Activated CD4-positive, alpha-beta T cell treated with anti-CD3 and anti-CD28 coated beads, Interleukin-2, amount 50 U/mL, for 24 hours (primary cell): ENCODE data around the gene ALDH1B1.

Experiments used
- DNase-seq, 2 donors: peaks; one replicate each; pipeline ENCODE4 v3.0.0-alpha.2; 2020; ENCODE audit warnings: low read depth in 1 of 2, low spot score in 1 of 2

Gene ALDH1B1

DNA sequence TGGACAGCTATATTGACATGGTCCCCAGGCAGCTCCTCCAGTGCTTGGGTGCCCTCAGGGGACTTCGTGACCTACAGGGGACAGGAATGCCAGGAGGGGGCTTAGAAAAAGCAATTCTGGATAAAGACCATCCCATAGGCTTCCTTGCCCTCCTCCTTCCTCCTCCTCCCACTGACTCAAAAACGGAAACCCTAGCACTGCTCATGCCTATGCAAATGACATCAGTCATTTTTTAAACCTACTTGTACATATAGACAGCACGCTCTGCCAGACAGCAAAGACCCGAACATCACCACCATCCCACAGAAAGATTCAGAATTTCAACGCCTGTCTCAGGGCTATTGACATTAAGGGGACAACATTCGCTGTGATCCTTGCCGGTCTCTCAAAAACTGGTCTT is 20.8 kb downstream of the ALDH1B1 start:
- DNase-seq, result no peak

DNA sequence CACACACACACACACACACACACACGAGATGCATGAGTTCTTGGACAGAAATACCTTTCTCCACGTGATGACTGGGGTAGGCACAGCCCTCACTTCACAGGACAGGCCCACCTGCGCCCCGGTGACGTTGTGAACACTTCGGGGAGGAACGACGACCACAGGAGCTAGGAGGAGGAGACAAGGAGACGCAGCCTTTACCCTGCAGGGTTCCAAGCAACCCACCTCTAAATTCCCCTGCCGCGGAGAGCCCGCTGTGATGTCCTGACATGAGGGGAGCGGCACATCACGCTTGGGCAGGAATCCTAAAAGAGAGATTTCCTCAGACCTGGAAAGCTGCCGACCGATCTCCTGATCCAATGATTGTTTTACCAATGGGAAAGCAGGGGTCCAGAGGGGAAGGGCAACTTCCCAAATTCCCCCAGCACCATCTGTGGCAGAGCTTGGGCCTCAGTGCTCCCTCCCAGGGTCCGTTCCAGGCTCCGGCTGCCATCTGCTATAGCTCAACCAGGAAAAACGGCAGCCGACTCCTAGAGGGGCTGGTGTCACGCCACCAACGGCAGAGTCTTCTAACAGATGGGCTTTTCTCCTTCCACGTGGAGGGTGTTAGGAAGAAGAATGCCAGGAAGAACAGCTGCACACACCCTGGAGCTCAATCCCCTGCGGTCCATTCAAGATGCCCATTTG is 21.7 kb downstream of the ALDH1B1 start:
- no peak for DNase-seq

DNA sequence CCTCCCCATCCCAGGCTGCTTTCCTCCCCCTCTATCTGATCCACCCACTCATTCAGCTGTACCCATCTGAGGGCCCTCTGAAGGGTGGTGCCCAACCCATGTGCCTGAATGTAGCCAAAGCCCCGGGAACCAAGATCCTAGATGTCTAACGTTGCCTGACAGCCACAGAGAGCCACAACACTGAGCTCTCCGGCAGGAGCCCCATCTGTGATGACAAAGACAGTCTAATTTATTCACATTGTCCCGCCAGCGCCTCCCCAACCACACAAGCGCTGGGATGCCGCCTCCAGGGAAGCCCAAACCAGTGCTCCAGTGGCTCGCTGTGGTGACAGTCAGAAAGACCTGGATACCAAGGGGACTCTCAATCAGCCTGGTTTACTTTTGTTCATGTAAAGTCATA is 23.4 kb downstream of the ALDH1B1 start:
- no peak for DNase-seq

DNA sequence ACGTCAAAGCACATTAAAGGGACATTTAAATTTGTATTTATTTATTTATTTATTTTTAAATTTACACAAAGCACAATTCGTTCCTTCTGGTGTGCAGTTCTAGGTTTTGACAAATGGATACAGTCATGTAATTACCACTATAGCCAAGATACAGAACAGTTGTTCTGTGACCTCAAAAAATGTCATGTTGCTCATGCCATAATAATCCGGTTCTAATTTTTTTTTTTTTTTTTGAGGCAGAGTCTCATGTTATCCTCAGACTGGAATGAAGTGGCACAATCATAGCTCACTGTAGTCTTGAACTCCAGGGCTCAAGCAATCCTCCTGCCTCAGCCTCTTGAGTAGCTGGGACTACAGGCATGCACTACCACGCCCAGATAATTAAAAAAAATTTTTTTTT is 24.0 kb downstream of the ALDH1B1 start:
- no peak for DNase-seq

DNA sequence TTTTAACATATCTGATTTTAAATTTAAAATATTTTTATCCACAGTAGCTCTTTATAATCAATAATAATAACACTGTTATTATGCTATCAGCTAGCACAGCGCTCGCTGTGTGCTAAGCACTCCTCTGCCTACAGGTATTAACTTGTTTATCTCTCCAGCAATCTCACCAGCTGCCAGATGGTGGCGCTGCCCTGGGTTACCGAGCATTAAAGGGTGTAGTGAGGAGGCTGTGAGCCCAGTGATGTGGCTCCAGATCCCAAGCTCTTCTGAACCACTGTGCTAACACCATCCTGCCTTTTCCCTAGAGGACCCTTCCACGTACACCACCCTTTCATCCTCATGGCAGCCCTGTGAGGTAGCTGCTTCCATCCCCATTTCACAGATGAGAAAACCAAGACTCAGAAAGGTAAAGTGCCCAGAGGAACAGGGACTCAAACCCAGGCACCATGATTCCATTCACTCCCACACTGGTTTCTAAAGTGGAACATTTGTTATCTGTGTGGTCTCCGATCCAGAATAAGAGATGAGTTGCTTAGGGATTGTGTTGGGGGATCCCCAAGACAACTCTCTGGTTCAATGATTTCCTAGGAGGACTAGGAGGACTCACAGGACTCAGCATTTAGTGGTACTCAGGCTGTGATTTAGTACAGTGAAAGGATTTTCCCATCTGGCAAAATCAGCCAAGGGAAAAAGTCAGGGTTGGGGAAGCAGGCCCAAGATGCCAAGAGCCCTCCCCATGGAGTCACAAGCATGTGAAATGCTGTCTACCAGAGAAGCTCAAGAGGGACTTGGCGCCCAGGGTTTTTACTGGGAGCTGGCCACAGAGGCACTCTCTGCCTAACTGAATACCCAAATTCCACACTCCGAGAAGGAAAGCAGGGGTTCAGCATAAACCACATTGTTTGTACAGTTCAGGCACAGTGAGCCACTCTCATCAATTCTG is 24.8 kb downstream of the ALDH1B1 start:
- no peak for DNase-seq

DNA sequence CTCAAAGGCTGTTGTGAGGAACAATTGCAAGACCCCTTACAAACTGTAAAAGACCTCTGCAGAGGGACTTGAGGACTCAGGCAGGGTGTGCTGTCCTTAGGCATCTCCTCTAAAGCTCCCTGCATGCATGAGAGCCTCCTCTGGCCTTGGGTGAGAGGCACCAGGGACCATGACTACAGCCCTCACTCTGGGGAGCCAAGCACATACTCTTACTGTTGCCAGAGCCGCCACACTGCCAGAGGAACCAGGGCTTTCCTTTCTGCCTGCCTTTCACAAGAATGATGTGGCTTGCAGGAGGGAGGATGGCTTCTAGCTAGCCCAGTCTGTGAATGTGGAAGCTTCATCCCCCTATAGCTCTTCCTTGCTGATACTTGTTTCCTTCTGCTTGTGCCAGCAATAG is 25.9 kb downstream of the ALDH1B1 start:
- no peak for DNase-seq

DNA sequence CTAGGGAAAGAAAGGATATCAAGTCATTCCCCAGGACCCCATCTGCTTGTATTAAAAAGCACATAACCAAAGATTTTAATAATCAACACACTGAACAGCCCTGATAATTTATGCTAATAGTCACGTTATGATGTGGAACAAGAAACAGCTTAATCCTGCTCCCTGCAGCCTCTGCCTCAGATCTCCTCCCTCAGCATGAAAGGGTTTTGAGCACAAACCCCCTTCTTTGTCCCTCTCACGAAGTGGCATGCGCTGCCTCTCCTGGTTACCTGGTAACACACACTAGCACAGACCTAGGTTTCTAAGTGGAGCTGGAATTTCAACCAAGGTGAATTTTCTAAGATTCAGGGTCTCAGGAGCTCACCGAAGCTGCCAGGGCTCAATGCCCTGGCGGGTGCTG is 26.7 kb downstream of the ALDH1B1 start:
- DNase-seq, result no peak

DNA sequence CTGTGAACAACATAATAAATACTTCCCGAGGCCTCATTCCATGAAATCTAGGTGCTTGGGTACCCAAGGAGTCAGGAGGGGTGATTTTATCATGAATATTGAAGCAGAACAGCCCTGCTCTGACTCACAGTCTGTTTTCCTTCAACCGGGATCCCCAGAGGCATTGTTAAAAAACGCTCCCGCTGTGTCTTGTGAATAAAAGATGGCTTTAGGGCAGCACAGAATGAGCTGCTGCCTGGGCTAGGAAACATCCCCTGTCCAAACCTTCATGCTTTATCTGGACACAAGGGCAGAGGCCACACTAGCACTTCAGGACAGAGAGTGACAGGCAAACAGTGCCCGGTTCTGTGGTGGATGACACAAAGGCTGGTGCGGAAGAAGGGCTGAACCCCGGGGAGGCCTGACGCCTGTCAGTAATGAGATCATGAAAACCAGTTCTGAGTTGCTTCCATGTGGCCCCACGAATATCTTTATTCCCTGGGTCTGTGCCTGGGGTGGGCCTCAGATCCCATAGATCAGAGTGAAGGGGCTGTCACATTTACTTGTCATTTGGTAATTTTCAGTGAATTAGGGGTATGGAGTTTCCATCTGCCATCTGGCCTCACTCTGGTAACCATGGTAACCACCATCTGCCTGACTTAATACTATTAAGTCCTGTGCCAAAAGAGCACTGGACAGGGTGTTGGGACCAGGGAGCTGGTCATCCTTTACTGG is 29.2 kb downstream of the ALDH1B1 start:
- no peak for DNase-seq

DNA sequence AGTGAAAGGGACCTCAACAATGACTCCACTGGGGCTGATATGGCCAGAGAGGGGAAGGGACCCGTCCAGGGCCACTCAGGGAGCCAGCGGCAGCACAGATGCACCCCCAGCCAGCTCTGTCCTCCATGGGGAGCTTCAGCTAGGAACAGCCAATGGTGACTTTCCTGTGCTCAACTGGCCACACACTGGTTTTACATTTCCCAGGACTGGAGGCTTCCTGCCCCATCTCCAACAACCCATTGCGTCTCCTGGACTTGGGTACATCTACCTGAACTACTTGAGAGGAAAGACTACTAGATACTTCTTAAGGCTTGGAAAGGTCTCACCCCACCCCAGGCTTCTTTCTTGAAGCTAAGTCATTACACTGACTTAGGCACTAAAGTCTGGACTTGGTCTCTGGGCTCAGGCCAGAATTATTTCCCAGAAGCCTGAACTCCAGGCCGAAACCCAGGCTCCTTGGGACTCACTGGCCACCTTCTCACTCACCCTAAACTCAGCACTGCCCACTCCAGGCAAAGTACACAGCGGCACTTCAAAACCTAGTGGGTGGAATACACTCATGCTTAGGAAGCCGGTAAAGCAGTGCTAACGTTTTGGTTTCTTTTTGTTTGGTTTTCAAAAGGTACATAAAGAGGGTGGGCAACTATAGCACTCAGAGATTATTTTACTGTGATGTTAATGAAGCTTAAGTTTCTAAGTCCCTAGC is 30.2 kb downstream of the ALDH1B1 start:
- DNase-seq, result no peak

DNA sequence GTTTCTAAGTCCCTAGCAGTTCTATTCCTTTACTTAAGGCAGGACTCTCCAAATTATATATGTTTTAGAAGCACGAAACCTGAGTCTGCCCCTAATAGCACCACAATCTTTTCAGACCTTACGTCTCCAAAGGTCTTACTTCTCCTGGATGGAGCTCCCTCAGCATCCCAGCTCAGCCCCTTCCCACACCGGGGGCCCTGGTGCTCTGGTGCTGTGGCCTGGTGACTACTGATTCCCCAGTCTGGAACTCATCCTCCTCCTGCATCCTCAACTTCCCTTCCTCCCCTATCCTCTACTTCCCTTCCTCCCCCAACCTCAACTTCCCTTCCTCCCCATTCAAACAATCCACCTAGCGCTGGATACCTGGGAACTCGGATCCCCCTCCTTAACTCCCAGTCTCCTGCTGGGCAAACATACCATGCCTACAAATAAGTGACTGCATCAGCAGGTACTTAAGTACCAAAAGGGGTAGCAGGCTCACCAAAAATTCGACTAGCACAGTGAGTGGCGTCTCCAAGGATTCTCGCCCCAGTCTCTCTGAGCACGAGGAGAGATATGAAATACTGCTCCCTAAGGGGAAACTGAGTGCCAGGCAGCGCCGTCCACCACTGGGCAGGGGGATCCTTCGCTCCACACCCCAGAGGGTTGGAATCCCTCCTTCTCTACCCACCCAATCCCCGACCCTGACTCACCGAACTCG is 30.9 kb downstream of the ALDH1B1 start:
- DNase-seq, result no peak

DNA sequence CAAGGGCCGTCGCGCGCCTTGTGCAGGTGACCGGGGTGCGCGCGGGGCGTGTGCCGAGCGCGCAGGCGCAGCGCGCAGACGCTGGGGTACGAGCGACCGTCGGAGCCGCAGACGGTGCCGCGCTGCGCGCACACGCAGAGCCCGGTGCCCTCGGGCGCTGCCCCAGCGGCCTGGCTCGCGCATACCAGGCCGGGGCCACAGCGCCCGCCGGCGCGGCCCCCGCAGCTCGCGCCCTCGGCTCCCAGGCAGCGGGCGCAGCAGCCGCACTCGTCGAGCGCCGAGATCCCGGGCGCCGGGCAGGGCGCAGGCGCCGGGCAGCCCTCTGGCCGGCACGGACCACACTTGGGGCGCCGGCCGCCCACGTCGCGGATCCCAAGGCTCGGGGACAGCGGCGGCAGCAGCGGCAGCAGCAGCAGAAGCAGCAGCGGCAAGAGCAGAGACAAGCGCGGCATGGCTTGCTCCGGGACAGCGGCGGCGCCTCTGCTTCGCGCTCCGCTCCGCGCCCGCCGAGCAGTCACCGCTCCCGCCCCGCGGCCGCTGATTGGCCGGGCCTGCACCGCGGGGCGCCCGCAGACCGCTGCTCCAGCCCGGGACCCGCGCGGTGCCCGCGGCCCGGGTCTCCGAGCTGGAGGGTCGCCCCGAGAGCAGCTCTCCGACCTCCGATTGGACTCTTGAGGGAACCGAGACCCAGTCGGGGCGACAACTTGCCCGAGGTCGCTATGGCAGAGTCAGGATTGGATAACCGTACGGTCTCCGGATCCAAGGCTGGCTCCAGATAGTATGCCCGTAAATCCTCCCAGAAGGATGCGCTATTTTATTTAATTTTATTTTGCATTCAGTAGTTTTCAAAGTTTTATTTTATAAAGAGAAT is 31.7 kb downstream of the ALDH1B1 start, which contains the start of gene IGFBPL1:
Gene IGFBPL1 (minus strand): TSS at position 482 of the 871 bp plus-strand sequence. CDS start 30 bp downstream, at position 452.
- no peak for DNase-seq

DNA sequence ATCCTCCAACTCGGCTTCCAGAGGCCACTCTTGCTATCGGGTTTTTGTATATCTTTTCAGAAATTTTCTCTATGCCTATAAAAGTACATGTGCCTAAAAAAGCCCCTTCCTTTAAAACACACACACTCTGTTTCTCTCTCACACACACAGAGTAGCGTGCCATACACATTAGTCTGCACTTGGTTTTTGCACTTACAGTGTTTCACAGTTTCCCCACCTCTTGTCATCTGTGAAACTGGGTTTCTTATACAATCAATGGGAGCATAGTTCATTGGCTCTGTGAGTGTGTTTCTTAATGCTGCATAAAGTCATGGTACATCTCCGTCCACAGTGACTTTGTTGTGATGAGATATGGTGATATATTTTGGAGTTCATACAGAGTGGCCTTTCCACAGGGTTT is 32.4 kb downstream of the ALDH1B1 start:
- no peak for DNase-seq

DNA sequence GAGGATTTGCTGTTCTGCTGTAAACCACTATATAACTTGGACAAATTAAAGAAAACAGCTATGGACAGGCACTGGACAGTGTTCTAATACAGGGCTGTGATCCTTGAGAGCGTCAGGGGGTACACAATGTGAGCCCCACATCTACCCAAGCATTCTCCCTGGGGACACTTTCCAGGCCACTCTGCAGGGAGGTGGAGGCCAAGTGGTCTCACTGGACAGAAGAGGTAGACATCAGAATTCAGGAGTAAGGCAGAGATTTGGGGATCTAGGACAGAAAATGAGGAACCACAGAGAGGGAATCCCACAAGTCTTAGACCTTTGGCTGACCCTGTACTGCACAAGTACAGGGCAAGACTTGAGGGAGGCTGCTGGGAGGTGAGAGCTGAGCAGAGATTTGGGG is 35.6 kb downstream of the ALDH1B1 start:
- no peak for DNase-seq

DNA sequence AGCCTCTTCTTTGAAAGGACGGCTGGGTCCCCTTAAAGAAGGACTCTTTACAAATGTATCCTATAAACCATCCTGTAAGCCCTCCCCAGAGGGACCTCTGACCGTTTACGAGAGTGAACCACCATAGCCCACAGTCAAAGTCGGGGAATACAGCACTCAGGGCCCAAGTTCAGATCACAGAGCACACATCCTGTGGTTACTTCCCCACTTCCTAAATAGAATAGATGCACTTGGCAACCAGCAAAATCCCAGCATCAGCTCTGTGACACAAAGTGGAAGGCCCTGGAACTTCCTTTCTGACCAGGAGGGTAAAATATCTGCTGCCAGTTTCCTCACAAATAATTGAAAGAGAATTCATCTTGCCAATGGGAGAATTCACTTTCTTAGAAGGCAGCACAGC is 38.6 kb downstream of the ALDH1B1 start:
- no peak for DNase-seq

DNA sequence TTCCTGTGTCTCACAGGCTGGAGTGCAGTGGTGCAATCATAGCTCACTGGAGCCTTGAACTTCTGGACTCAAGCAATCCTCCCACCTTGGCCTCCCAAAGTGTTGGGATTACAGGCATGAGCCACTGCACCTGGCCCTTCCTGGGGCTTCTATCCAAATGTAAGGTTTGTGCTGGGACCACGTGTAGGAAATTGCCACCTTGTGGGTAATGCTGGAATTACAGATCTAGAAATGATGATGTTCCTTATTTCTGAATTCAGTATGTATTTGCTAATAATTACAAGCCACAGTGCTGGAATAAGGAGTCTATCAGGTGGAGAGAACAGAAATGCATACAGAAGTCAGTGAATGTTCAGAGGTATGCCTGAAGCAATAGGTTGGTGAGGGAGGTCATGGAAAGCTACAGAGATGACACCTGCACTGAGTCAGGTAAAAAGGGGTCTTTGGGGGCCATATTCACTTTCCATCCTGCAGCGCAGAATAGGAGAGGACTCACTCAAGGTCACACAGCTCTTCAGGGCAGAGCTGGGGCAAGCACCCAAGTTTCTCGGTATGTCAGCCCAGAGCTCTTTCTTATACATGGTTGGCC is 40.5 kb downstream of the ALDH1B1 start:
- DNase-seq, result no peak

DNA sequence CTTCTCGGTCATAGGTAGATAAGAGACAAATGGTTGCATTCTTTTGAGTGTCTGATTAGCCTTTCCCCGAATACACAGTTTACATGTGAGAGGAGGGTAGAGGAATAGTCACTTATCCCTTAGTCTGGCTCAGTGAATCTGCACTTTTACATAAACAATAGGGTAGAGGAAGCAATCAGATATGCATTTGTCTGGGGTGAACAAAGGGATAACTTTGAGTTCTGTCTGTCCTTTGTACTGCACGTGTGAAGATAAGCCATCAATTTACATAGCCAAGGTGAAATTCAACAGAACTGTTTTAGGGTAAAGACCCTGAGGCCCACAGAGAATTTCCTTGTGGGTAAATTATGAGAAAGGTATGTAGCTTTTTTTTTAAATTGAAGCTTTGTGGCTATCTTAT is 41.9 kb downstream of the ALDH1B1 start:
- DNase-seq, result no peak

DNA sequence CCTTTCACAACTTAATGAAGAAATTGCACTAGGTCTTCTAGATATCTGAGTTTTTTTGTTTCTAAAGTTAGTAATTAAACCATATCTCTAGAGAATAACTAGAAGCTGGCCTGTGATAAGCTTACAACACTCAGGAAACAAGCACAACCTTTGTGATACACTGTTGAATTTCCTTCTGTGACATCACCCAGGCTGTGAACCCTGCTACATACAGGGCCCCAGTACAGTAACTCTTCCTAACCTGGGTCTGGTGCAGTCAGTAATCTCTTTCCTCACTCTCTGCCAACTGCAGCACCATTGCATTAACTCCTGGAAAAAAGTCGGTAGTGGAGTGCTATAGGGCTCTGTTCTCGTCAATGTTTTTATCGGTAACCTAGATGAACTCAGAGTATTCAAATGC is 42.4 kb downstream of the ALDH1B1 start:
- no peak for DNase-seq

DNA sequence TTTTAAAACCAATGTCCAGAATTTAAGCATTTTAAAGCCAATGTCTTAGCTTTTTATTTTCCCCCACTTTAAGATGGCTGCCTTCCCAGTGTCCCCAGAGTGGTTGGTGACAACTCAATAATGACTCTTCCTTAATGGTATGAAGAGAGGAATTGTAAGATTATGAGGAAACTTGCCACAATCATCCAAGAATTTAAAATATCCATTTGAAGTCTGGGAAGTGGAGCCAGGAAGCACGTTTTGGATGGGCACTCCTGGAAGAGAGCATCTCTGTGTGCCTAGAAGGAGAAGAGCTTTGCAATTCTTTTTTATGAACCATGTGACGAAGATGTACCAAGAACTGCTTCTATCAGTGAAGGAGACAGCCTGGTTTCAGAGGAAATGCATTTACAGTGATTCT is 43.0 kb downstream of the ALDH1B1 start:
- no peak for DNase-seq

DNA sequence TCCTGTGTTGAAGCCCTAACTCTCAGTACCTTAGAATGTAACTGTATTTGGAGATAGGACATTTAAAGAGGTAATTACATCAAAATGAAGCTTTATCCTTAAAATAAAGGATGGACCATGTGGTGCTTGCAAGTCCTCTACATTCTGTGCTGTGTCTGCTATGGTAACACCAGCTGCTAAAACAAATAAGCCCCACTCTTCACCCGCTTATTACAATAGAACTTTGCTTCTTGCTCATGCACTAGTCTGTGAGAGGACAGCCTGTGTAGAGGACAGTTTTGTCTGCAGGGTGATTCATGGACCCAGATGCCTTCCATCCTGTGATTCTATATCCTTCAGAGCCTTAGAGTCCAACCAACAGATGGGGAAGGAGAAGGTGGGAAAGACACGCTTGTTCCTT is 44.2 kb downstream of the ALDH1B1 start:
- no peak for DNase-seq
